GM03348 (cell line): ENCODE results near the gene SYT1.
A peak's percentile ranks its signal among the peaks of the same experiment; 100 is the strongest.
"Not testable (repeated sequence)": the region's sequence is repeated elsewhere in the genome, so short reads cannot be mapped to it uniquely, and the experiment has no call there.

Source experiments
- DNase-seq: peaks from one replicate; pipeline ENCODE4 v3.0.0; 2012; ENCODE audit warnings: low spot score

Gene SYT1

DNA sequence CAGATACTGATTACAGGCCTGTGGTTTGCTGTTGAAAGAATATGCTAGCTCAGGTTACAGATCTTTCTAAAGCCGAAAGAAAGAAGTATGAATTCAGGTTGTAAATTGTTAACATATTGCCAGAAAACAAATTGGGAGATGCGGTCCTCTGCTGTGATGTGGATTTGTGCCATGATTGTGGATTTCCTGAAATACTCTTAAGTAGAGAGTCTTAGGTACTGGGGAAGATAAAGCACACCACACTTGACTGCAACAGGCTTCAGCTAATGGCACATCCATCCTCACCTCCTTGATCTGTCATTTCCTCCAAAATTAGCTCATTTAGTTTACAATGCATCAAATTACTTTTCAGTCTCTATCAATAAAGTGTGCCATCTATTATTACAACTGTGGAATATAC is 279.2 kb downstream of the SYT1 start:
- DNase-seq = no peak

DNA sequence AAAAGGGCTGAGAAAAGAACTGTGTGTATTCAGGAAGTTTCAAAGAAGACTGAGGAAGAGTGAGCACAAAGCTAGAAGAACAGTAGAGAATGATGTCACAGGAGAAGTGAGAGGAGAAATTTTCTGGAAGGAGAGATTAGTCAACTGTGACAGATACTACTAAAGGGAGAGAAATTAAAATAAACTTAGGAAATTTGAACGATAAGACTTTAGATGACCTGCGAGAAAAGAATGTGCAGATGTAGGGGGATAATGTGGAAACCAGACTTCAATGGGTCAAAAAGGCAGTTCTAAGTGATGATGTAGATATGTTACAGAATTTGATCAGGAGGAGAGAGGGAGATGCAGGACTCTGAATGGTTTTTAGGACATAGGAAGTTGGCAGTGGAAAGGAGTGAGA is 287.4 kb downstream of the SYT1 start:
- no peak for DNase-seq

DNA sequence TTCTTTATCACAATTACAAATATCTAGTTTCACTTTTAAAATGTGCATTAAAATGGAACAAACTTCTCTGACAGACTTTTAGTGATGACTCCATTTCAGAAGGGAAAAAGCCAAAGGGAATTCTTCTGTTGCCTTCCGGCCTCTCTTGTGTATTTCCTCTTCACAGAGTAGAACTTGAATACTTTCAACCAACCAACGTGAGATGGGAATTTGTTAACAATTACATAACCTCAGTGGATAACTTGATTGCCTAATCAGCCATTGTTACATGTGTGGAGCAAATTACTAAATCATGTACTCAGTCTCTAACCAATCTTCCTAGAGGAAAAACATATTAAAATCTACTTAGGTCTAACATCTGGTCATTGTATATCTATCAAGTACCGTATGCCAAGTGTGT is 291.1 kb downstream of the SYT1 start:
- peak; percentile 15 for DNase-seq

GRCh38 chr12:79156846-79157463 is 292.4 kb downstream of the SYT1 start:
- DNase-seq = no peak

DNA sequence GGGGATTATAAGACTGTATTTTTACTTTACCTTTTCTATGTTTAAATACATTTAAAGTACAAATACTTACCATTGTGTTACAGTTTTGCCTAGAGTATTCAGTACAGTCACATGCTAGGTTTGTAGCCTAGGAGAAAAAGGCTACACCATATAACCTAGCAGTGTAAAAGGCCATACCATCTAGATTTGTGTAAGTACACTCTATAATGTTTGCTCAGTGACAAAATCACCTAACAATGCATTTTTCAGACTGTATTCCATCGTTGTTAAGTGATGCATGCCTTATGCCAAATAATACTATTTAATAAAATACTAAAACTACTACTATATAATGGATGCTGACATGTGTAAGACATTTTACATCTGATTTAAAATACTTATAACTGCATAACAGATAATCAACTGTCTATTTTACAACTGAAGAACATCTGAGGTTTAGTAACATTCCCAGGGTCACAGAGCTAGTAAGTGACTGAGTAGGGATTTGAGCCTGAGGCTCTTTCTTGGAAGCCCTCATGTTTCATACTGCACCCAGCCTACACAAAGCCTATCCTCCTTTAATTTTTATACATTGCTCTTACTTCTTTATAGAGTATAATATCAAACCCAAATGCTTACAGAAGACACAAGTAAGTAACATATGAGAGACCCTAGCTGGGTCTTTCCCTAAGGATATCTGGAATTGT is 296.8 kb downstream of the SYT1 start:
- no peak for DNase-seq

DNA sequence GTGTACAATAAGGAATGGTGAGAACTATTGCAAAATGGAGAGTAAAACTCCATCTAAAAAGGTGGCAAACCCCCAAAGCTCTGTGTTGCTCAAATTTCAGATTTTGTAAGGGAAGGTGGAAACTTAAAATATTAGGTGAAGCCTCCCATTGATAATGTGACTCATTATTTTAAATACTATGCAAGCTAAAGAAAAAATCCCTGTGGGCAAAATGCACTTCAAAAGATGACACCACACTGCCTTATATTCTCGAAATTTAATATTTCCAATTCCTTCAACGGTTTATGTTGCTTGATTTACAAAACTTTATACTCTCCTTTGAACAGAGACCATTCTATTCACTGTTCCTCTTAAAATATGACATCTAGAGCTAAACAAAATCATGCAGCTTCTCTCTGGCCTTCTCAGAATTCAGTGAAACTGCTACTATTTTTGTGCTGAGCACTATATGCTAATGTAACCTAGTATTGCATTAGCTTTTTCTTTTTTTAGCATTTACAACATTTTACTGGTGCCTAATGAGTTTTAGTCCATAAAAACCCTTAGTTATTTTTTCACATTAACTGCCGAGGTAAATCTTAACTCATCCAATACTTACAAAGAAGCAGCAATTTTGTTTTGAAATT is 297.7 kb downstream of the SYT1 start:
- no peak for DNase-seq

GRCh38 chr12:79162948-79163347 is 298.4 kb downstream of the SYT1 start:
- no peak for DNase-seq

DNA sequence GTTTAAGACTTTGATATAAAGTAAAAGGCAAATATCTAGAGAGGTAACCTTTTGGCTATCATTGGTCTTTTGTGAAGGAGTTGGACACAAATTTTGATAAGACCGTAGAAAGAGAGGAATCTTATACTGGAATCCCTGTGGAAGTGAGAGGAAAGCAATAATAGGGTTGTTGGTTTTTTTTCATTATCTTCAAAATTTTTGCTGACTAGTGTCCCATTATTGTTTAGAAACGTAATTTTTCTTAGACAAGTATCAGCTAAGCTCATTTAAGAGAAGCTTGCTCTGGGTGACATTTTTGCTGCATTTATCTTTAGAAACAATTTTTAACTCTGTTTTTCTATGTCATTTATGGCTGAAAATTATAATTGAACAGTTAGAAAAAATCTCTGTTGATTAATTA is 300.3 kb downstream of the SYT1 start:
- no peak for DNase-seq

- DNase-seq = no peak
Observed at GRCh38 chr12:79168687-79169086, 304.1 kb downstream of the SYT1 start.

DNA sequence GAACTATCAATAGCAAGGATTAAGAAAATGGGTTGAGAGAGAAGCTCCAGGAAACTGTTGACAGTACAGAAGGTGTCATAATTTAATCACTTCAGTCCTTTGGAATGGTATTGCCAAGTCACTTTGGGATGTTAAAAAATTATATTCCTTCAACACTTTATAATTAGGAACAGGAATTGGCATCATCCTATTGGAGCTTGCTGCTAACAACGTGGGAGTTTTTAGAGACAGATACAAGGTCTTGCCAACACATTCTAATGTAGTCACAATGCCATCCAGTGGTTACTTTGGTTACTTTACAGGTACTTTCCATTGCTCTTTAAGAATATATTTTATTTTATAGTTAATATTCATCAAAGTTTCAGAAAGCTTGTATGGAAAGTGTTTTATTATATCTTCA is 310.1 kb downstream of the SYT1 start:
- peak; percentile 37 for DNase-seq

DNA sequence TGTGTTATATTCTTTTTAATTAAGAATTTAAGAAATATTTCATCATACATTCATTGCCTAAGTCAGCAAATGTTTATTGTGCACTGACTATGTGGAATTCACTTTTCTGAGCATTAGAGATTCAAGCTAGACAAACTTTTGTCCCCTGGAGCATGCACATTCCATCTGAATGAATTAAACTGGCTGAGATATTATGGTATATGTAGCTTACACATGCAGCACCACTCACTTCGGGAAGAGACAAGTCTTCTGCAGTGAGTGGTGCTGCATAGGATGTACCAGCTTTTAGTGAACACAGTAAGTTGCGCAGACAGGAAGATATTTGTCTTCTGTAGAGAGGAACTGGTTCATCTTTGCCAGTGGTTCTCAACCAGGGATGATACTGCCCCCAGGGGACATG is 318.4 kb downstream of the SYT1 start:
- no peak for DNase-seq

GRCh38 chr12:79183926-79184325 is 319.4 kb downstream of the SYT1 start:
- DNase-seq = no peak

DNA sequence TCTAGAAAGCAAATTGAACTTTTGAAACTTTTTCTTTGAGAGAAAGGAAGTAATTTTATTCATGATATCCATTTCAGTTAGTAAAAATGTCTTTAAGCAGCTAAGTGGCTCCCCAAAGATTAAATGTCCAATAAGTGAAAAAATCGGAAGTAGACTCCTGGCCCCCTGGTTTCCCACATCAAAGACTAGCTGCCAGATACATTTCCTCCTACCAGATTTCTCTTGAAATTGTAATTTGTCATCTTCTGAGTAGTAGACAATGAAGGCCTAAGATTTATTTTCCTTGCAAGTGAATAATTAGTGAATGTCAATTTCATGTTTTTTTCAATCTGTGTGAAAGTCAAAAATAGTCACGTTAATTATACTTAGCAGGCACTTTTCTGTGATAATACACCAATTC is 321.9 kb downstream of the SYT1 start:
- DNase-seq = no peak

- no peak for DNase-seq
Observed at GRCh38 chr12:79187032-79187431, 322.5 kb downstream of the SYT1 start.

DNA sequence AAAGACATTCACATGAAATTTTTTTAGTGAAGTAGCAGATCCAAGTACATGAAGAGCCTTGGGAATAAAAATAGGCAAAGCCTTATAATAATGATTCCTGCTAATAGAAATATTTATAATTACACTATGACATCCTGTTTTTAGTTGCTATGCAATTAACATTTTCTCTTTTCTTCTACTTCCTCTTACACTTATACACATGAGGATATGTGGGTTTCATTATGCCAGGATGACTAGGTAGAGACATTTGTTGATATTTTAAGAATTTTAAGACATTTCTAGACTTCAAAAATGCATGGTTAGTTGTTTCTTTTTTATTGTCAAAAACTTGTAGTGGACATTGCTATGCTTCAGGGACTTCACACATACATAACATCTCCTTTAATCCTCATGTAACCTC is 326.8 kb downstream of the SYT1 start:
- DNase-seq = no peak

DNA sequence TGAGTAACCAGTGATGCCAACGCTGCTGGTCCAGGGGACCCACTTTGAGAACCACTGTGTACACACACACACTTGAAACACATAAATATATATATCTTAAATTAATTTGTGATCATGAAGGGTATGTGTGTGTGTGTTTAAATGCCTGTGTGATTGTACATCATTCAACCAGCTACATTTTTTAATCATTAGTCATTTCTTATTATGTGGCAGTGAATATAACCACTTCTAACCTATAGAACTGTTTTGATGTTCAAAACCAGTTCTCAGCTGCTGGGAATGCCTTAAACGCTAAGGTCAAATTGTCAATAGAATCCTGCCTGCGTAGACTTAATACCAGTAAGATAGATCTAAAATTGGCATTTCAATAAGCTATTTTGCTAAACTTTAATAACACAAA is 330.0 kb downstream of the SYT1 start:
- DNase-seq = no peak

DNA sequence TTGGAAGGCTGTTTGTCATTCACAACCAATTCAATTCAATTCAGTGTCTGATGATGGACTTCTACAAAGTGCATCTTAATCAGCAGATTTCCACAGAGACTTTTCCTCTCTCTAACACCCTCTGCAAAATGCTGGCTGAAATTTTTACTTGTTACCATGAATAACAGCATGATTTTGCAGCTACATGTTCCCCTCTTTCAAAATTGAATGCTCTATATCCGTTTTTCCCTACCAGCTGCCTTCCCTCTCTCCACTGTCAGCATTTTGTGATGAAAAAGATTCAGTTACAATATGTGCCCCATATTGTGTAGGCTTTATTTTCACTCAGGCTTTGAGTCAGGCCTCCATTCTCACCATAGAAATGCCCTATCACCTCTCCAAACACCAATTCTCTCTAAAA is 334.6 kb downstream of the SYT1 start:
- no peak for DNase-seq

DNA sequence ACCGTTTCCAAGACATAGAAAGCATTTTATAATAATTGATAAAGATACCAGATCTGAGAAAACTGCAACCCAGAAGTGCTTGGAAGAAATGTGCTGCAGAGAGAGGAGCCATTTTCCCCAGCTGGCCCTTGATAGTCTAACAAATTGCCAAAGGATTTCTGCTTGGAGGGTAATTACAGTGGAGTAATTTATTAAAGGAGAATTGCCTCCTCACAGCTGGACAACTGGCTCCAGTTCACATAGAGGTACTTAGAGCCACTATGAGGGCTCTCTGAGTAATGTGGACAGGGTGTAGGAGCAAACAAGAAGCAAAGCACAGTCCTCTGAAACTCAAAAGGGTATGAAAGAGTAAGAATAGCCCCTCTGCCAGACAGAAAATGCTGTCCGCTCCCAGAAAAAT is 335.6 kb downstream of the SYT1 start:
- DNase-seq = no peak

DNA sequence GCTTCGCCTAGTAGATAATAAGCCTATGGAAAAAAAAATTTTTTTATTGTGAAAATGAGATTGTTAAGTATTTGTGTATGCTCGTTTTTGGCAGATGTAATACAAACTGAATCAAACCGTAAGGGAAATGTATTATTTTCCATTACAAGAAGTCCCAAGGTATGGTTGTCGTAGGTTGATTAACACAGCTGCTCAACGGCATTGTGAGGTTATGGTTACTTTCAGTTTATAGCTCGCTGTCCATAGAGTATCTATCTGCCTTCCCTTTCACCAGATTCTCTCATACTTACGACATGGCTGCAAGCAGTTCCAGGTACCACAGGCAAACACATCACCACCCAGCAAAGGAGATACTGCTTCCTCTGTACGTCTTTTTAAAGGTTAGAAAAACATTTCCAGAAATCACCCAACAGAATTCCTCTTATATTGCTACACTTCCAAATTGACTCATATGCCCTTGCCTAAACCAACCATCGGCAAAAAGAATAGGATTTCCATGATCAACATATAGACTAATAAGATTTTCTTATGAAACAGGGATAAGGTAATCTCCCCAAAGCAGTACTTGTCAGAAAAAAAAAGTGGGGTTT is 338.6 kb downstream of the SYT1 start:
- no peak for DNase-seq

- DNase-seq = no peak
Observed at GRCh38 chr12:79206871-79207270, 342.3 kb downstream of the SYT1 start.

DNA sequence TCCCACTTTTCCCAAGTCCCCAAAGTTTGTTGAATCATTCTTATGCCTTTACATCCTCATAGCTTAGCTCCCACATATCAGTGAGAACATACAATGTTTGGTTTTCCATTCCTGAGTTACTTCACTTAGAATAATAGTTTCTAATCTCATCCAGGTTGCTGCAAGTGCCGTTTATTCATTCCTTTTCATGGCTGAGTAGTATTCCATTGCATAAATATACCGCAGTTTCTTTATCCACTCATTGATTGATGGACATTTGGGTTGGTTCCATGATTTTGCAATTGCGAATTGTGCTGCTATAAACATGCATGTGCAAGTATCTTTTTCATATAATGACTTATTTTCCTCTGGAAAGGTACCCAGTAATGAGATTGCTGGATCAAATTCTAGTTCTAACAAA is 345.8 kb downstream of the SYT1 start:
- not testable (repeated sequence) for DNase-seq

GRCh38 chr12:79217306-79217705 is 352.7 kb downstream of the SYT1 start:
- DNase-seq = no peak

- no peak for DNase-seq
Observed at GRCh38 chr12:79223210-79223609, 358.6 kb downstream of the SYT1 start.
